Uterus (tissue), 4 donors: ENCODE results near the gene FARS2. TPM values are rescaled to one million over a fixed set of nuclear protein-coding genes. Genes with fewer than 3 reads are reported as not detected.

Experiments used
- DNase-seq, 2 donors: peaks; one replicate each; pipeline ENCODE4 v3.0.0-alpha.2; 2019 to 2020
- H3K27ac ChIP-seq, 2 donors: fragments of 200-600 bp; sonication (generic); 1 replicate in 1 of 2; 2 replicates in 1 of 2; pipeline ENCODE4 v1.5.1; 2016 to 2018
- H3K27me3 ChIP-seq, 2 donors: fragments of 200-600 bp; sonication (generic); one replicate each; pipeline ENCODE4 v1.5.1; 2018 to 2019; ENCODE audit warnings: control low read depth in 1 of 2
- H3K36me3 ChIP-seq, 2 donors: fragments of 200-600 bp; sonication (generic); one replicate each; pipeline ENCODE4 v1.5.1; 2019; ENCODE audit warnings: control low read depth in 1 of 2
- H3K4me1 ChIP-seq, 2 donors: fragments of 200-600 bp; sonication (generic); one replicate each; pipeline ENCODE4 v1.5.1; 2018 to 2019; ENCODE audit warnings: control low read depth in 1 of 2
- H3K4me3 ChIP-seq, 2 donors: fragments of 200-600 bp; sonication (generic); 1 replicate in 1 of 2; 2 replicates in 1 of 2; pipeline ENCODE4 v1.5.1; 2018 to 2019; ENCODE audit warnings: mild to moderate bottlenecking in 1 of 2
- H3K9me3 ChIP-seq, 2 donors: fragments of 200-600 bp; sonication (generic); one replicate each; pipeline ENCODE4 v1.5.1; 2019; ENCODE audit warnings: control low read depth in 1 of 2
- POLR2A ChIP-seq, 2 donors: fragments of 450-650 bp; IDR thresholded peaks; one replicate each; pipeline ENCODE4 v1.6.1; 2016; ENCODE audit warnings: antibody characterized with exemption in 2 of 2, mild to moderate bottlenecking in 1 of 2, moderate library complexity in 1 of 2
- intact Hi-C: fragments of 100-400 bp; cut with DNase I; formaldehyde crosslinking; loops from one replicate; pipeline ENCODE4 v1.15.1; 2023; ENCODE audit warnings: low total_unique reads
- total RNA-seq, 4 donors: library from RNA; depleted of rRNA in 3 of 4; stranded (reverse); fragments of >200 nt in 3 of 4; gene quantifications; one replicate each; pipeline versions ENCODE4 v1.1.0 to v1.2.4, GENCODE V29; 2014 to 2023
- TF ChIP-seq, protein P1 (sequence below), 4 experiments: fragments of 200-600 bp in 2 of 4; fragments of 450-650 bp in 2 of 4; sonication (generic) in 2 of 4; IDR thresholded peaks; one replicate each; pipeline ENCODE4 v1.5.1; 2016 to 2019; ENCODE audit warnings: antibody characterized with exemption in 4 of 4, mild to moderate bottlenecking in 2 of 4, moderate library complexity in 1 of 4
- donor health status: DM: yes; HTN: yes; CAD: no.

FARS2 gene
- total RNA-seq, 4 donors from 2014 or later: 14.4 to 32.5 (median 25.6) TPM

DNA sequence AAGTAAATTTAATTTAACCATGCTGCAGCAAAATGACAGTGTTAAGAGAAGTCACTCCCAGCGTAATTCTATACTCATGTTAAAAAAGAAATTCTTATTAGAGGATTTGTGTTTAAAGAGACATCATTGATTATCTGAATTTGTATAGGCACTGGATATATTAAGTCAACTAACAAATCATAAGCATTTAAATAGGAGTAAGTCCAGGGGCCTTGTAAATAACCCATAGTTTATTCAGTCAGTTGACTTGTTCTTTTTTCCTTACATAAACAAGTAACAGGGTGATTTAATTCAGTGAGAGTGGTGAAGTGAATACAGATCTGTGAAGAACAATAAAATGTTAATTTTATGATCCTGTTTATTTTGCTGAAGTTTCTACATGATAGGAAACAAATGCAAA is 23.0 kb upstream of the FARS2 start:
- no peak for TF ChIP-seq POLR2A (IDR thresholded peaks at IDR 0.05)
- TF ChIP-seq, protein P1, sequence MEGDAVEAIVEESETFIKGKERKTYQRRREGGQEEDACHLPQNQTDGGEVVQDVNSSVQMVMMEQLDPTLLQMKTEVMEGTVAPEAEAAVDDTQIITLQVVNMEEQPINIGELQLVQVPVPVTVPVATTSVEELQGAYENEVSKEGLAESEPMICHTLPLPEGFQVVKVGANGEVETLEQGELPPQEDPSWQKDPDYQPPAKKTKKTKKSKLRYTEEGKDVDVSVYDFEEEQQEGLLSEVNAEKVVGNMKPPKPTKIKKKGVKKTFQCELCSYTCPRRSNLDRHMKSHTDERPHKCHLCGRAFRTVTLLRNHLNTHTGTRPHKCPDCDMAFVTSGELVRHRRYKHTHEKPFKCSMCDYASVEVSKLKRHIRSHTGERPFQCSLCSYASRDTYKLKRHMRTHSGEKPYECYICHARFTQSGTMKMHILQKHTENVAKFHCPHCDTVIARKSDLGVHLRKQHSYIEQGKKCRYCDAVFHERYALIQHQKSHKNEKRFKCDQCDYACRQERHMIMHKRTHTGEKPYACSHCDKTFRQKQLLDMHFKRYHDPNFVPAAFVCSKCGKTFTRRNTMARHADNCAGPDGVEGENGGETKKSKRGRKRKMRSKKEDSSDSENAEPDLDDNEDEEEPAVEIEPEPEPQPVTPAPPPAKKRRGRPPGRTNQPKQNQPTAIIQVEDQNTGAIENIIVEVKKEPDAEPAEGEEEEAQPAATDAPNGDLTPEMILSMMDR (IDR thresholded peaks at IDR 0.05): no peak
- Histone ChIP-seq H3K9me3 (no peaks in the 10 kb centered on the region), H3K36me3 (no peaks in the 10 kb centered on the region), H3K4me3 (no peak overlapping the region), H3K27me3 (no peaks in the 10 kb centered on the region), H3K4me1 (no peaks in the 10 kb centered on the region), H3K27ac (no peak overlapping the region)
- DNase-seq: no peak
- intact Hi-C loops: no loop called here

DNA sequence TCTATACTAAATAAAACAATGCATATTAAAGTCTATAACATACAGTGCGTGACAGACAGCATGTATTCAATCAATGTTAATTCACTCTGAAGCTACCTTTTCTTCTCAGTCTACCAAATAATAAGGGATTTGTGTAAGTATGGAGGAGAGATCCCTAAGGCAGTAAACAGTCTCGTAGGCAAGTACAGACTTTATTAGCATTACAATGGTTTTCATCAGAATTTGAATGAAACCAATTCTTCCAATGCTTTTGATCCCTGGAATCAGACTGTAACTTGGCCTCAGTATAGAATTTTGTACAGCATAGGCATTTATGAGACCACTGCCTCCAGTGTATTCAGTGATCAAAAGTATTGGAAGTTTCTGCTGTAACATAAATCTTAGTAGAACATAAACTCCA is 20.1 kb upstream of the FARS2 start:
- no peak for TF ChIP-seq POLR2A (IDR thresholded peaks at IDR 0.05)
- TF ChIP-seq, protein P1 (IDR thresholded peaks at IDR 0.05): no peak
- no peak overlapping the region for H3K4me3 ChIP-seq
- intact Hi-C loops: no loop called here
- no peaks in the 10 kb centered on the region for H3K9me3 ChIP-seq
- H3K36me3 ChIP-seq: no peaks in the 10 kb centered on the region
- H3K27ac ChIP-seq: no peak overlapping the region
- no peaks in the 10 kb centered on the region for H3K27me3 ChIP-seq
- DNase-seq: no peak
- no peaks in the 10 kb centered on the region for H3K4me1 ChIP-seq

DNA sequence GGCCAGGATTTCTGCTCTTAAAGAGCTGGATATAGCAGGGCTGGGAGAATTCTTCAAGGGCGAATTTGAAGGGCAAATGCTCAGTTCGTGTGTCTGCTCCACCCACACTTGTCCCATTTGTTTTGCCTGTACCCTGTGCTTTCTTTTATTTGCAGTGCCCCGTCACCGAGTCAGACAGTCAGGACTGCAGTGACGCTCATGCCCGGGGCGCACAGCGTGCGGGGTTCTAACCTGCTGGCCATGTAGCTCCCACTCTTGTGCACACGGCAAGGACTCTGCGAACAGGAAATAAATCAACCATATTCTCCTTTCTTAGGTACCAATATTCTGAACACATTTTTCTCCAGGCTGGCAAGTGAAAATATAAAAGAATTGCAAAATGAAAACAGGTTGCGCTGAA is 18.2 kb upstream of the FARS2 start:
- intact Hi-C loops: no loop called here
- H3K36me3 ChIP-seq: no peaks in the 10 kb centered on the region
- H3K4me1 ChIP-seq: no peaks in the 10 kb centered on the region
- no peak for TF ChIP-seq POLR2A (IDR thresholded peaks at IDR 0.05)
- TF ChIP-seq, protein P1 (IDR thresholded peaks at IDR 0.05): no peak
- no peak for DNase-seq
- H3K27me3 ChIP-seq: no peaks in the 10 kb centered on the region
- no peaks in the 10 kb centered on the region for H3K9me3 ChIP-seq
- no peak overlapping the region for H3K27ac ChIP-seq
- H3K4me3 ChIP-seq: no peak overlapping the region

DNA sequence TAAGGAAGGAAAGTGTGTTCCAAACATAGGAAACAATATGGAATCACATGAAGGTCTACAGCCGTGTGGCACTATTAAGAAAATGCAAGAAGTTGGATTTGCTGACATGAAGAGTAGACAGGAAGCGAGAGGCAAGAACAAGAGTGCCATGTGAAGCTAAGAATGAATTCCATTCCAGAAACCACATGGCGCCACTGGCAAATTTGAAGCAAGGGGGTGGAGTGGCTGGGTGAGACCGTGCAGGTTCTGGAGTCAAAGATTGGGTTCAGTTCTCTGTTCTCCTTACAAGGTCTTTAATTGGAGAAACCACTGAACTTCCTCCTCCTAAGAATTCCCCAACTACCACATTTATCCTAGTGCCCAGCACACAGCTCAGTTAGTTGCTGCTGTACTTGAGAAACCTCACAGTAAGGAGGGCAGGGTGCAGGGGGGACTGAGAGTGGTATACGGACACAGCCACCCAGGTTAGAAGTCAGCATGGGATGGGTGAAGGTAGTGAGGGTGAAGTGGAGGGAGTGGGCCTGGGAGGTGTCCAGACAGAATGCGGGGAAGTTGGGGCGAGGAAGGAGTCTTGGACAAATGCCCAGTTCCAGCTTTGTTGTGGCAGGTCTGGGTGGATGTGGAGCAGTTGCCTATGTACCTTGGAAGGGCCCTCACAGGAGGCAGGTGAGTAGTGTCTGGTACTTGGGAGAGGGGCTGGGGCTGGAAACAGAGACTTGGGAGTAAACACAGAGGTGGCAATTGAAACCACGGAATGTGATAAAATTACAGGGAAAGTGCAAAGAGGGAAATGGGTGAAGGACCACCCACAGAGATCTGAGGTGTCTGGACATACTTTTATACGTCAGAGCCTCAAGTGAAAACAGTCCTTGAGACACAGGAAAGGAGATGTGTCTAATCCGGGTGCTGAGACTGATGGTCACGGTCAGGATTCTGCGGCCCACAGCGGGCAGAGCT is 14.9 kb upstream of the FARS2 start:
- DNase-seq: no peak
- H3K36me3 ChIP-seq: no peaks in the 10 kb centered on the region
- no peak overlapping the region for H3K27ac ChIP-seq
- intact Hi-C loops: no loop called here
- H3K4me1 ChIP-seq: no peaks in the 10 kb centered on the region
- no peaks in the 10 kb centered on the region for H3K27me3 ChIP-seq
- H3K4me3 ChIP-seq: no peak overlapping the region
- TF ChIP-seq, protein P1 (IDR thresholded peaks at IDR 0.05): no peak
- no peak for TF ChIP-seq POLR2A (IDR thresholded peaks at IDR 0.05)
- H3K9me3 ChIP-seq: no peaks in the 10 kb centered on the region

DNA sequence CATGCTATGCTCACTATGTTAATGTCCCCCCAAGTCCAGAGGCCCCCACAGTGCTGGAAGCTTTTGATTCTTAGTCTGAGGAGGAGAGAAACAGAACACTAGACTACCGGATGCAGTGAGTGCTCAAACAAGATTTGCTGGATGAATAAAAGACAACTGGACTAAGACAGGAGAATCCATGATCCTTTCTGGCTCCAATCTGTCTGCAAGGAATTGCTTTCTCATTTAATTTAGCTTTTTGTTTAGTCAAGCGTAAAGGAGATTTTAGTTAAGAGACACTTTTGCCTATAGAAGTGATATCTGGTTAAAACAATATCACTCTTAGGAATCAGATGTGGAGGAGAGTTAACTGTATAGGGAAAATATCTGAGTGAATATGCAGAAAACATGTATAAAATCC is 14.1 kb upstream of the FARS2 start:
- Histone ChIP-seq H3K27ac (no peak overlapping the region), H3K36me3 (no peaks in the 10 kb centered on the region), H3K4me1 (no peaks in the 10 kb centered on the region), H3K4me3 (no peak overlapping the region), H3K27me3 (no peaks in the 10 kb centered on the region), H3K9me3 (no peaks in the 10 kb centered on the region)
- intact Hi-C loops: no loop called here
- TF ChIP-seq, protein P1 (IDR thresholded peaks at IDR 0.05): no peak
- TF ChIP-seq POLR2A (IDR thresholded peaks at IDR 0.05): no peak
- DNase-seq: no peak
